IMR-90 (cell line): ENCODE results near the gene LRP11.

Experiments
- BHLHE40 ChIP-seq: fragments of 150-350 bp; IDR thresholded peaks from 2 replicates; pipeline ENCODE4 v1.6.1; 2016; ENCODE audit warnings: mild to moderate bottlenecking, low read depth, low read length
- CHD1 ChIP-seq: IDR thresholded peaks from 2 replicates; pipeline ENCODE4 v1.6.1; 2012; ENCODE audit warnings: low read depth, low read length, improper control_type of control experiment
- CTCF ChIP-seq: conservative IDR thresholded peaks from 2 replicates; pipeline ENCODE4 v1.5.1; 2012; ENCODE audit warnings: mild to moderate bottlenecking, low read depth, low read length, improper control_type of control experiment
- FOS ChIP-seq: fragments of 150-350 bp; IDR thresholded peaks from 2 replicates; pipeline ENCODE4 v1.6.1; 2016; ENCODE audit warnings: low read depth, low read length
- MAFK ChIP-seq: IDR thresholded peaks from 2 replicates; pipeline ENCODE4 v1.6.1; 2012; ENCODE audit warnings: low read depth, low read length, improper control_type of control experiment
- MAZ ChIP-seq: IDR thresholded peaks from 2 replicates; pipeline ENCODE4 v1.6.1; 2012; ENCODE audit warnings: low read depth, mild to moderate bottlenecking, low read length, improper control_type of control experiment, moderate library complexity, borderline replicate concordance
- MXI1 ChIP-seq: IDR thresholded peaks from 2 replicates; pipeline ENCODE4 v1.6.1; 2012; ENCODE audit warnings: low read depth, mild to moderate bottlenecking, low read length, moderate library complexity, borderline replicate concordance
- NFE2L2 ChIP-seq: fragments of 150-350 bp; IDR thresholded peaks from 2 replicates; pipeline ENCODE4 v1.6.1; 2016; ENCODE audit warnings: low read depth, mild to moderate bottlenecking, low read length
- POLR2A ChIP-seq: IDR thresholded peaks from 2 replicates; pipeline ENCODE4 v1.6.1; 2012; ENCODE audit warnings: mild to moderate bottlenecking, low read depth, low read length
- RAD21 ChIP-seq: IDR thresholded peaks from 2 replicates; pipeline ENCODE4 v1.6.1; 2012; ENCODE audit warnings: low read length, improper control_type of control experiment
- RFX5 ChIP-seq: IDR thresholded peaks from 2 replicates; pipeline ENCODE4 v1.8.0; 2012; ENCODE audit warnings: low read depth, mild to moderate bottlenecking, low read length, moderate library complexity
- SMC3 ChIP-seq: fragments of 150-350 bp; IDR thresholded peaks from 2 replicates; pipeline ENCODE4 v1.6.1; 2016; ENCODE audit warnings: low read depth, mild to moderate bottlenecking, antibody characterized with exemption, low read length, moderate library complexity
- USF2 ChIP-seq: fragments of 150-350 bp; IDR thresholded peaks from 2 replicates; pipeline ENCODE4 v1.6.1; 2017; ENCODE audit warnings: mild to moderate bottlenecking, antibody characterized with exemption, low read length, low read depth

GRCh38 chr6:149823013-149823412, 41.1 kb downstream of the LRP11 start:
- no peak for TF ChIP-seq POLR2A
- no peak for TF ChIP-seq MXI1
- TF ChIP-seq CTCF, result no peak
- no peak for TF ChIP-seq FOS
- TF ChIP-seq MAFK, result no peak
- no peak for TF ChIP-seq SMC3
- no peak for TF ChIP-seq USF2
- no peak for TF ChIP-seq RFX5
- no peak for TF ChIP-seq CHD1
- TF ChIP-seq RAD21, result no peak
- no peak for TF ChIP-seq NFE2L2
- TF ChIP-seq BHLHE40, result no peak
- no peak for TF ChIP-seq MAZ
